ENCODE measurements around the gene CNTNAP2. TPM values are rescaled to one million over a fixed set of nuclear protein-coding genes. Genes with fewer than 3 reads are reported as not detected.

Gene CNTNAP2
- total and polyA plus RNA-seq, 2 of the 4 experiments (the other 2 are of a cell fraction): not detected

DNA sequence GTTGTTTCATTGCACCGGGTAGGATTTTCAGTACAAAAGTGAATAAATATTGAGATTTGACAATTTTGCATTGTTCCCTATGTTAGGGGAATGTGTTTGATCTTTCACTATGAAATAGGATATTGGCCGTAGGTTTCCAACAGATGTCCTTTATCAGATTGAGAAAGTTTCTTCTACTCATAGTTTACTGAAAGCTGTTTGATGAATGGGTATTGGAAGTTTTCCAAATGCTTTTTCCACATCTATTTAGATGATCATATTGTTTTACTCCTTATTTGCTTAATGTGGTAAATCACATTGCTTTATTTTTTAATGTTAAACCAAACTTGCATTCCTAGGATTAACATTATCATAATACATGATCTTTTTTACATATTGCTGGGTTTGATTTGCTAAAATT, 2296.1 kb downstream of the CNTNAP2 start:
- TF ChIP-seq CHD1 (IDR thresholded peaks at IDR 0.05; ENCODE audit: low read depth, low read length) (no peak), RCOR1 (IDR thresholded peaks at IDR 0.05; ENCODE audit: insufficient replicate concordance, low read length) (no peak), RFX5 (IDR thresholded peaks at IDR 0.05; ENCODE audit: low read depth, low read length) (no peak), MAFK (IDR thresholded peaks at IDR 0.05; ENCODE audit: low read depth, low read length) (no peak), CEBPB (IDR thresholded peaks at IDR 0.05; ENCODE audit: low read depth, low read length) (no peak), POLR2A (IDR thresholded peaks at IDR 0.05; ENCODE audit: low read depth, low read length) (no peak), FOS (IDR thresholded peaks at IDR 0.05; ENCODE audit: low read depth, low read length) (no peak), MXI1 (IDR thresholded peaks at IDR 0.05; ENCODE audit: borderline replicate concordance, low read depth, low read length) (no peak), NFE2L2 (IDR thresholded peaks at IDR 0.05; ENCODE audit: low read depth, low read length) (no peak), SMC3 (IDR thresholded peaks at IDR 0.05; ENCODE audit: low read depth, low read length) (no peak), MAZ (IDR thresholded peaks at IDR 0.05; ENCODE audit: borderline replicate concordance, low read depth, low read length) (no peak), BHLHE40 (IDR thresholded peaks at IDR 0.05; ENCODE audit: low read depth, low read length) (no peak), RAD21 (IDR thresholded peaks at IDR 0.05; ENCODE audit: low read length) (no peak)
- TF ChIP-seq, protein P1, sequence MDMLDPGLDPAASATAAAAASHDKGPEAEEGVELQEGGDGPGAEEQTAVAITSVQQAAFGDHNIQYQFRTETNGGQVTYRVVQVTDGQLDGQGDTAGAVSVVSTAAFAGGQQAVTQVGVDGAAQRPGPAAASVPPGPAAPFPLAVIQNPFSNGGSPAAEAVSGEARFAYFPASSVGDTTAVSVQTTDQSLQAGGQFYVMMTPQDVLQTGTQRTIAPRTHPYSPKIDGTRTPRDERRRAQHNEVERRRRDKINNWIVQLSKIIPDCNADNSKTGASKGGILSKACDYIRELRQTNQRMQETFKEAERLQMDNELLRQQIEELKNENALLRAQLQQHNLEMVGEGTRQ (IDR thresholded peaks at IDR 0.05; ENCODE audit: low read depth, low read length): no peak
- TF ChIP-seq, protein P2, sequence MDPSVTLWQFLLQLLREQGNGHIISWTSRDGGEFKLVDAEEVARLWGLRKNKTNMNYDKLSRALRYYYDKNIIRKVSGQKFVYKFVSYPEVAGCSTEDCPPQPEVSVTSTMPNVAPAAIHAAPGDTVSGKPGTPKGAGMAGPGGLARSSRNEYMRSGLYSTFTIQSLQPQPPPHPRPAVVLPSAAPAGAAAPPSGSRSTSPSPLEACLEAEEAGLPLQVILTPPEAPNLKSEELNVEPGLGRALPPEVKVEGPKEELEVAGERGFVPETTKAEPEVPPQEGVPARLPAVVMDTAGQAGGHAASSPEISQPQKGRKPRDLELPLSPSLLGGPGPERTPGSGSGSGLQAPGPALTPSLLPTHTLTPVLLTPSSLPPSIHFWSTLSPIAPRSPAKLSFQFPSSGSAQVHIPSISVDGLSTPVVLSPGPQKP (IDR thresholded peaks at IDR 0.05; ENCODE audit: borderline replicate concordance, low read depth, low read length): no peak
- TF ChIP-seq, protein P3, sequence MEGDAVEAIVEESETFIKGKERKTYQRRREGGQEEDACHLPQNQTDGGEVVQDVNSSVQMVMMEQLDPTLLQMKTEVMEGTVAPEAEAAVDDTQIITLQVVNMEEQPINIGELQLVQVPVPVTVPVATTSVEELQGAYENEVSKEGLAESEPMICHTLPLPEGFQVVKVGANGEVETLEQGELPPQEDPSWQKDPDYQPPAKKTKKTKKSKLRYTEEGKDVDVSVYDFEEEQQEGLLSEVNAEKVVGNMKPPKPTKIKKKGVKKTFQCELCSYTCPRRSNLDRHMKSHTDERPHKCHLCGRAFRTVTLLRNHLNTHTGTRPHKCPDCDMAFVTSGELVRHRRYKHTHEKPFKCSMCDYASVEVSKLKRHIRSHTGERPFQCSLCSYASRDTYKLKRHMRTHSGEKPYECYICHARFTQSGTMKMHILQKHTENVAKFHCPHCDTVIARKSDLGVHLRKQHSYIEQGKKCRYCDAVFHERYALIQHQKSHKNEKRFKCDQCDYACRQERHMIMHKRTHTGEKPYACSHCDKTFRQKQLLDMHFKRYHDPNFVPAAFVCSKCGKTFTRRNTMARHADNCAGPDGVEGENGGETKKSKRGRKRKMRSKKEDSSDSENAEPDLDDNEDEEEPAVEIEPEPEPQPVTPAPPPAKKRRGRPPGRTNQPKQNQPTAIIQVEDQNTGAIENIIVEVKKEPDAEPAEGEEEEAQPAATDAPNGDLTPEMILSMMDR (conservative IDR thresholded peaks at IDR 0.05; ENCODE audit: low read depth, low read length): no peak
- no peak overlapping the region for H3K56ac ChIP-seq (ENCODE audit: extremely low read depth, insufficient read depth, low read length)
- no peak overlapping the region for H3K27ac ChIP-seq (ENCODE audit: insufficient read depth, low read length)
- H2AK5ac ChIP-seq (ENCODE audit: low read depth, low read length): no peak overlapping the region
- H4K8ac ChIP-seq (ENCODE audit: low read depth in 2 of 2, low read length in 2 of 2): no peak overlapping the region
- no peaks in the 10 kb centered on the region for H3K4me1 ChIP-seq (ENCODE audit: control insufficient read depth, insufficient read depth, low read length)
- no peaks in the 10 kb centered on the region for H4K20me1 ChIP-seq (ENCODE audit: insufficient read depth, low read length)
- H2AK9ac ChIP-seq (replicated peaks; ENCODE audit: low read depth, low read length, poor library complexity): no peak overlapping the region
- no peak for ATAC-seq (ENCODE audit: low read depth)
- no TSS peak for BruUV-seq (replicated peaks)
- H3K14ac ChIP-seq (replicated peaks; ENCODE audit: low read depth, low read length): no peak overlapping the region
- no peak overlapping the region for H2AFZ ChIP-seq (replicated peaks; ENCODE audit: low read length, poor library complexity)
- H2BK5ac ChIP-seq (ENCODE audit: low read depth, low read length, poor library complexity, severe bottlenecking): no peak overlapping the region
- no CpG with 5 or more reads among the region's 2 CpGs for WGBS, 2 experiments (ENCODE audit: extremely low coverage in 2 of 2, insufficient read length in 1 of 2)
- H3K18ac ChIP-seq (ENCODE audit: low read depth, low read length): no peak overlapping the region
- H3K9me1 ChIP-seq (ENCODE audit: insufficient read depth, low read length): no peaks in the 10 kb centered on the region
- H3K9me3 ChIP-seq (ENCODE audit: control insufficient read depth, insufficient read depth, low read length): peaks cover 4% of the 10 kb centered on the region; the same call in 1 of the 2 replicates
- DNase-seq: no peak
- no peak overlapping the region for H2BK120ac ChIP-seq (ENCODE audit: low read depth, low read length)
- H3K4me3 ChIP-seq (ENCODE audit: insufficient read depth, low read depth, low read length): no peak overlapping the region
- intact Hi-C loops (cut with micrococcal nuclease): no loop called here
- no peak overlapping the region for H4K91ac ChIP-seq (ENCODE audit: insufficient read depth, low read depth, low read length)
- no peak overlapping the region for H3K23ac ChIP-seq (ENCODE audit: low read depth, low read length)
- POLR2A ChIA-PET (ENCODE audit: unreplicated experiment): no interaction called here
- CTCF ChIA-PET: no interaction called here
- no peak overlapping the region for H4K5ac ChIP-seq (ENCODE audit: low read depth, low read length)
- H3K4me2 ChIP-seq (ENCODE audit: low read depth, low read length): no peak overlapping the region
- H3K79me1 ChIP-seq (ENCODE audit: low read depth in 1 of 2, low read length in 2 of 2): no peaks in the 10 kb centered on the region
- dilution Hi-C loops (cut with HindIII; ENCODE audit: low sequenced_read_pairs, unreplicated experiment): no loop called here
- H2BK15ac ChIP-seq (ENCODE audit: low read depth, low read length): no peak overlapping the region
- in situ Hi-C loops (cut with MboI; ENCODE audit: low sequenced_read_pairs): no loop called here
- H3K36me3 ChIP-seq (ENCODE audit: control insufficient read depth, insufficient read depth, low read length): no peaks in the 10 kb centered on the region
- no peak overlapping the region for H3K9ac ChIP-seq (ENCODE audit: low read depth, low read length)
- no peaks in the 10 kb centered on the region for H3K27me3 ChIP-seq (ENCODE audit: control insufficient read depth, insufficient read depth, low read length)
- H3K4ac ChIP-seq (ENCODE audit: low read depth, low read length): no peak overlapping the region
- no peak overlapping the region for H2BK20ac ChIP-seq (ENCODE audit: low read depth, low read length)
